ENCODE measurements around the gene FRY.

The FRY gene

GRCh38 chr13:32228330-32229041 lies 196.9 kb downstream of the FRY start:
- no peak for DNase-seq

- DNase-seq = no peak
Observed at GRCh38 chr13:32229443-32229842, 197.9 kb downstream of the FRY start.

GRCh38 chr13:32232263-32232662 lies 200.7 kb downstream of the FRY start:
- DNase-seq = no peak

- no peak for DNase-seq
Observed at GRCh38 chr13:32233062-32233461, 201.5 kb downstream of the FRY start.

- DNase-seq = no peak
Observed at GRCh38 chr13:32234914-32235313, 203.3 kb downstream of the FRY start.

GRCh38 chr13:32237681-32238080 lies 206.1 kb downstream of the FRY start:
- DNase-seq = no peak

- DNase-seq = no peak
Observed at GRCh38 chr13:32243695-32244094, 212.1 kb downstream of the FRY start.

- DNase-seq = no peak
Observed at GRCh38 chr13:32245555-32245954, 214.0 kb downstream of the FRY start.

GRCh38 chr13:32246468-32246867 lies 214.9 kb downstream of the FRY start:
- peak; percentile 44 for DNase-seq

GRCh38 chr13:32247887-32248286 lies 216.3 kb downstream of the FRY start:
- no peak for DNase-seq

- DNase-seq = no peak
Observed at GRCh38 chr13:32248801-32249200, 217.2 kb downstream of the FRY start.

GRCh38 chr13:32252812-32253438 lies 221.4 kb downstream of the FRY start:
- no peak for DNase-seq

GRCh38 chr13:32253911-32254399 lies 222.4 kb downstream of the FRY start:
- no peak for DNase-seq

- no peak for DNase-seq
Observed at GRCh38 chr13:32254416-32254815, 222.8 kb downstream of the FRY start.

GRCh38 chr13:32254916-32255723 lies 223.5 kb downstream of the FRY start:
- no peak for DNase-seq

GRCh38 chr13:32255724-32256109 lies 224.1 kb downstream of the FRY start:
- DNase-seq = no peak

- DNase-seq = no peak
Observed at GRCh38 chr13:32256243-32256642, 224.7 kb downstream of the FRY start.

- DNase-seq = no peak
Observed at GRCh38 chr13:32257649-32258048, 226.1 kb downstream of the FRY start.

GRCh38 chr13:32259116-32259515 lies 227.5 kb downstream of the FRY start:
- DNase-seq = no peak

- peak; percentile 17 for DNase-seq
Observed at GRCh38 chr13:32261567-32261966, 230.0 kb downstream of the FRY start.

- DNase-seq = no peak
Observed at GRCh38 chr13:32262165-32262564, 230.6 kb downstream of the FRY start.

- no peak for DNase-seq
Observed at GRCh38 chr13:32262619-32263018, 231.0 kb downstream of the FRY start.

GRCh38 chr13:32264407-32264806 lies 232.8 kb downstream of the FRY start:
- no peak for DNase-seq

GRCh38 chr13:32265726-32266125 lies 234.2 kb downstream of the FRY start:
- DNase-seq = no peak
